Esophagus squamous epithelium (tissue), 4 donors: ENCODE results near the gene PSMD2.

Source experiments
- POLR2A ChIP-seq, 4 donors: fragments of 450-650 bp; IDR thresholded peaks; one replicate each; pipeline ENCODE4 v1.6.1; 2017; ENCODE audit warnings: antibody characterized with exemption in 4 of 4, mild to moderate bottlenecking in 4 of 4, moderate library complexity in 3 of 4
- TF ChIP-seq, protein P1 (sequence below), 6 experiments: fragments of 450-650 bp in 4 of 6; fragments of 200-600 bp in 2 of 6; sonication (generic) in 2 of 6; IDR thresholded peaks; one replicate each; pipeline ENCODE4 v1.5.1; 2016 to 2019; ENCODE audit warnings: antibody characterized with exemption in 6 of 6, mild to moderate bottlenecking in 4 of 6, moderate library complexity in 4 of 6

DNA sequence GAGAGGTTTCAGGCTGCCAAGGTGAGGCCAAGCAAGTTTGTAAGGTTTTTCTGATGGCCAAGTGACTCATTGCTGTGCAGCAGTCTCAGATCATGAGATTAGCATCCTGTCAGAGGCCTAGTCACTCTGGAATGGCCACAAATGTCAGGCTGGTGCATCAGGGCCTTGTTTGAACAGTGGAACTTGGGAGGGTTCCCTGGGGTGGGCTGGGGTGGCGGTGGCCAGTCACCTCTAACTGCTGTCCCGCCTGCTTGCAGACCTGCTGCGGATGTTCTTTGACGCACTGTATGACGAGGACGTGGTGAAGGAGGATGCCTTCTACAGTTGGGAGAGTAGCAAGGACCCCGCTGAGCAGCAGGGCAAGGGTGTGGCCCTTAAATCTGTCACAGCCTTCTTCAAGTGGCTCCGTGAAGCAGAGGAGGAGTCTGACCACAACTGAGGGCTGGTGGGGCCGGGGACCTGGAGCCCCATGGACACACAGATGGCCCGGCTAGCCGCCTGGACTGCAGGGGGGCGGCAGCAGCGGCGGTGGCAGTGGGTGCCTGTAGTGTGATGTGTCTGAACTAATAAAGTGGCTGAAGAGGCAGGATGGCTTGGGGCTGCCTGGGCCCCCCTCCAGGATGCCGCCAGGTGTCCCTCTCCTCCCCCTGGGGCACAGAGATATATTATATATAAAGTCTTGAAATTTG, 35.6 kb downstream of the PSMD2 start:
- no peak for TF ChIP-seq POLR2A (IDR thresholded peaks at IDR 0.05)
- TF ChIP-seq, protein P1, sequence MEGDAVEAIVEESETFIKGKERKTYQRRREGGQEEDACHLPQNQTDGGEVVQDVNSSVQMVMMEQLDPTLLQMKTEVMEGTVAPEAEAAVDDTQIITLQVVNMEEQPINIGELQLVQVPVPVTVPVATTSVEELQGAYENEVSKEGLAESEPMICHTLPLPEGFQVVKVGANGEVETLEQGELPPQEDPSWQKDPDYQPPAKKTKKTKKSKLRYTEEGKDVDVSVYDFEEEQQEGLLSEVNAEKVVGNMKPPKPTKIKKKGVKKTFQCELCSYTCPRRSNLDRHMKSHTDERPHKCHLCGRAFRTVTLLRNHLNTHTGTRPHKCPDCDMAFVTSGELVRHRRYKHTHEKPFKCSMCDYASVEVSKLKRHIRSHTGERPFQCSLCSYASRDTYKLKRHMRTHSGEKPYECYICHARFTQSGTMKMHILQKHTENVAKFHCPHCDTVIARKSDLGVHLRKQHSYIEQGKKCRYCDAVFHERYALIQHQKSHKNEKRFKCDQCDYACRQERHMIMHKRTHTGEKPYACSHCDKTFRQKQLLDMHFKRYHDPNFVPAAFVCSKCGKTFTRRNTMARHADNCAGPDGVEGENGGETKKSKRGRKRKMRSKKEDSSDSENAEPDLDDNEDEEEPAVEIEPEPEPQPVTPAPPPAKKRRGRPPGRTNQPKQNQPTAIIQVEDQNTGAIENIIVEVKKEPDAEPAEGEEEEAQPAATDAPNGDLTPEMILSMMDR (IDR thresholded peaks at IDR 0.05), result no peak
